Measurements from ENCODE around the gene DMBT1.

Gene DMBT1

DNA sequence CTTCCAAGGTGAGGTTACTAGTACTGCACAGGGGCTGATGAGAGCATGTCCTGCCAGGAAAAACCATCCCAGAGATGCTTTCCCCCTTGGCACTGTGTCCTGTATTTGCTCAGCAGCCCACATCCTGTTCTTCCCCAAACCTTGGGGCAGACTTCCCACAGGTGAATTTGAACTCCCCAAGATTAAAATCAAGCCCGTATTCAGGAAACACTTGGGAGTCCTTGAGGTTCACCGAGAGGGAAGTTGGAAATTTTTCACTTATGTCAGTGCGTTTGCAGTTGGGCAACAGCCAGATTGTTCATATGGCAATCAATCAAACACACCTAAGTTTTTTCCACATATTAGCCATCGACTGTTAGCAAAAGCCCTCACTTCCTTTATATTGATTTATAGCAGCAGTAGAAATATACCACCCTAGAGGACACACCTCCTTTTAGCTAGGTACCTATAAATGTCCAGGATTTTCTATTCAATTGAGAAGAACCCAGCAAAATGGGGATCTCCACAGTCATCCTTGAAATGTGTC lies at the start of gene DMBT1:
Gene DMBT1, plus strand, starts transcription at position 476 of the 526 bp plus-strand sequence. Its CDS starts 17 bp downstream, at position 493.
- no peak for DNase-seq

DNA sequence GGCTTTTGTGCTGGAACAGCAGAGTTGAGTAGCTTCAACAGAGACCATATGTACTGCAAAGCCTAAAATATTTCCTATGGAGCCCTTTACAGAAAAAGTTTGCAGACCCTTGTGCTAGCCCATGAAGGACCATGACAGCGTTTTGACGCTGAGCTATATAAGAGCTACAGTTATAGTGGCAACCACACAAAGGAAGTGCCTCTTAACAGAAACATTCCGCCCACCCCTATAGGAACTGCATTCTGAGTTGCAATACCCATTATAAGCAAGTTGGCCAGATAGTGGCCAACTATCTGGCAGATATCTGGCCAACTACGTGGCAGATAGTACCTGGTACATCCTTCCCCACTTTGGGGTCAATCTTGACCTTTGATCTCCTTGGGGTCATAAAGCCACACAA lies 47.5 kb upstream of the DMBT1 start:
- no peak for DNase-seq

- DNase-seq, result peak in 1 of 56 donors; percentile 14
Measured at GRCh38 chr10:122514045-122514840, 46.3 kb upstream of the DMBT1 start.

DNA sequence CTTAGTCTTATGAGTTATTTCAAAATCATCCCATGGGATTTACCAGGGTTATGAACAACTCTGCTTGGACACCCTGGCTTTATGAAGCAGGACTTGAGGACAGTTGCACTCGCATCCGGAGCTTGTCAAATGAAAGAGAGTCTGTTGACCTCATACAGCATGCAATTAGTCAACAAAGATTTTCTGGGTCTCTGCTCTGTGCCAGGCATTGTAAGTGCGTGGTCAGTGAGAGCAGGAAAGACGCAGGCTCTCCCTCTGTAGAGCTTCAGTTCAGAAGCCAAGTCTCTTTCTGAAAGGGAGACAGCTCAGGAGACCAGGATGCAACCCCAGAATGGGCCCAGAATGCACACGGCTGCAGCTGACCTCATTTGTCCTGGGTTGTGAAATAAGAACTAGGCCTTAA lies 45.5 kb upstream of the DMBT1 start:
- DNase-seq, result peak in 13 of 56 donors; percentile 16 to 51 (median 29)

GRCh38 chr10:122515588-122516231 lies 44.8 kb upstream of the DMBT1 start:
- DNase-seq, result no peak

- DNase-seq, result peak in 5 of 56 donors; percentile 14 to 35 (median 15)
Measured at GRCh38 chr10:122516734-122517133, 43.8 kb upstream of the DMBT1 start.

- no peak for DNase-seq
Measured at GRCh38 chr10:122519144-122519543, 41.4 kb upstream of the DMBT1 start.

GRCh38 chr10:122519873-122520272 lies 40.7 kb upstream of the DMBT1 start:
- no peak for DNase-seq

DNA sequence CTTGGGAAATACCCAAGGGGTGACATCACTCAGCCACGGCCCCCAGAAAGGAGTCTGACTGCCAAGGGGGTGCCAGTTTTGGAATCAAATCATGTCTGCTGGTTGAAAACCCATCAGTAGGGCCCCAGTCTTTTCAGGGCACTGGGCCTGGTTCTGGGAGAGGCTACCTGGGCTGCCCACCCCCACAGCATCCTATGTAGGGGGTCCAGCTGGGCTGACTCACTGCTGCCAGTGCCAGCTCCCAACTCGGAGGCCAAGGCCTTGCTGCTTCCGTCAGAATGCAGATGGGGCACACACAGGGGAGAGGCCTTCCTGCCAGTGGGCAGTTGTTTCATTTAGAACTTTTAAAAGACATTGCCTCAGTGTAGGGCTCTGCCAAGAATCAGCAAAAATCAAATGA lies 39.5 kb upstream of the DMBT1 start:
- DNase-seq, result peak in 11 of 56 donors; percentile 4 to 44 (median 34)

GRCh38 chr10:122524811-122525210 lies 35.7 kb upstream of the DMBT1 start:
- no peak for DNase-seq

DNA sequence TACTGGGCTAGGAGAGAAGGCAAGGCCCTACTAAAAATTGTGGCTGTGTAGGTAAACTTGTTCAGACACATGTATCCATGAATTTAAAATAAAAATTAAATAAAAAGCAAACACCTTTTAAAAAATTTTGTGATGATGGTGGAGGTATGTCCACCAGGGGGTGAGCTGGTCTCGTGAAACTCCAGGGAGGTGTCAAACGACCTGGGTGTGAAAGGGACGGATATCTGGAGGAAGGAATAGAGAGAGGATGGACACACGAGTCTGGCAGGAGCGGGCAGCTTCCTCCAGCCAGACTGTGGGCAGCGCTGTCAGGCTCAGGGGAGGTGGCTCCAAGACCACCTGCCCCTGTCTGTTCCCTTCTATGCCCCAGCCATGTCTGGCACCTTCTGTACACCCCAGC lies 34.8 kb upstream of the DMBT1 start:
- no peak for DNase-seq

- no peak for DNase-seq
Measured at GRCh38 chr10:122526892-122527291, 33.7 kb upstream of the DMBT1 start.

DNA sequence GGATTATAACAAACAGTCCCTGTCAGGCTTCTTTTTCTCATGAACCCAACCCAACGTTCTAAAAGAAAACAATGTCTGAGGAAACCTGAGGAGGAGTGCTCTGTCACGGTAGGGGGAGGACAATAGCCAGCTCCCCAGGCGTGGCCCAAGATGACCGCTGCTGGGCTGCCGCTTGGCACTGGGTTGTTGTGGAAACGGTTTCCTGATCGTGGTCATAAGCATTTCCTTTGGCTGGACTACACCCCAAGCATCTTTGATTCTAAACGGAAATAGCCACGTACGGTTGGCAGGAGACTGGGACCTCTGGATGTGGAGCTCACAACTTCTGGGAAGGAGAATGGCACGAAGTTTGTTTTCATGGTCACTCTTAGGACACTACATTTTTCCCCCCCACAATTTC lies 30.4 kb upstream of the DMBT1 start:
- no peak for DNase-seq

DNA sequence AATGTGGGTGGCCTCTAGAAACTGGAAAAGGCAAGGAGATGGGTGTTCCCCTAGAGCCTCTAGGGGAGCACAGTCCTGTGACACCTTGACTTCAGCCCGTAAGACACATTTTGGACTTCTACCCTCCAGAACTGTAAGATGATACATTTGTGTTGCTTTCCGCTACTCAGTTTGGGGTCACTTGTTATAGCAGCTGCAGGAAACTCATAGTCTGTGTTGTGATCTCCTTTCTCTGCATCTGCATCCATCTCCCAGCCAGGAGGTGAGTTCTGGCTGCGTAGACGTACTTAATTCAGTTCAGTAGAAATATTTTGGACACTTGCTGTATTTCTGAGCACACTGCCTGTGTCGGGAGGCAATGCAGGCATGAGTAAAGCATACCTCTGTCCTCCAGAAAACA lies 29.3 kb upstream of the DMBT1 start:
- DNase-seq, result no peak

GRCh38 chr10:122531939-122532338 lies 28.6 kb upstream of the DMBT1 start:
- DNase-seq, result no peak

- DNase-seq, result no peak
Measured at GRCh38 chr10:122532601-122533296, 27.8 kb upstream of the DMBT1 start.

DNA sequence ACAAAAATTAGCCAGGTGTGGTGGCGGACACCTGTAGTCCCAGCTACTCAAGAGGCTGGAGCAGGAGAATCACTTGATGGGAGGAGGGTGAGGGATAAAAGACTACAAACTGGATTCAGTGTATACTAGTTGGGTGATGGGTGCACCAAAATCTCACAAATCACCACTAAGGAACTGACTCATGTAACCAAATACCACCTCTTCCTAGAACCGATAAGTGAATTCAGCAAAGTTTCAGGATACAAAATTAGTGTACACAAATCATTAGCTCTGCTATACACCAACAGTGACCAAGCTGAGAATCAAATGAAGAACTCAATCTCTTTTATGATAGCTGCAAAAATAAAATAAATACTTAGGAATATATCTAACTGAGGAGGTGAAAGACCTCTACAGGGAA lies 23.0 kb upstream of the DMBT1 start:
- DNase-seq, result no peak

- DNase-seq, result no peak
Measured at GRCh38 chr10:122541541-122542002, 19.0 kb upstream of the DMBT1 start.

DNA sequence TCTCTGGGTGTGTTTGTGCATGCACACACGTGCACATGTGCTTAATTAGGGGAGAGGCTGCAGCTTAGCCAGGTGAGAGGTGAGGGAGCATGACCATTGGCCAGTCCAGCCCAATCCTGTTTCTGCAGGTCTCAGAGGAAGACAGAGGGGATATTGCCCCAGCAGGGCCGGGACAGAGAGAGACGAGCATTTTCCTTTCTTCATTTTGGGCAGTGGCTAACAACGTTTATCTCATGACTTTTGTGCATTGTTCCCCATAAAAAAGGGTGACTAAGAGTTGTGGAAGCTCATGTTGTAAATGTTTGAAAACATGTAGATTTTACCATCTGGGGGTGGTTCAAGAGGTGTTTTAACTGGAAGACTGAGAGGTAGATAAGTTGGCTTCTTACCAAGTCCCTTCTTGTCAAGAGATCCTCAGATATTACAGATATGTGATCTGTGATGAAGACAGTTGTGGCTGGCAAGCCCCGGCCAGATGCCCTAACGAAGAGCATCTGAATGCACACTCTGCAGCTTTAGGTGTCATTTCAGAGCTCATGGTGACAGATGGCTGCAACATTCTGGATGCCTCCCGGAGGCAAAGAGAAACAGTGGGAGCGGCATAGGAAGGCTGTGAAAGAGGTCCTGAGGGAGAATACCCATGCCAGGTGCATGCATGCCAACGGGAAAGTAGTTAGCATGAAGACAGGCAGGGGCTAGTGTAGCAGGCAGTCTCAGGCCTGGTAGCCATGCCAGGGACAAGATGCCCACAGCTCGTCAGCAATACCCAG lies 16.7 kb upstream of the DMBT1 start:
- DNase-seq, result no peak

GRCh38 chr10:122544493-122544892 lies 16.1 kb upstream of the DMBT1 start:
- DNase-seq, result no peak

DNA sequence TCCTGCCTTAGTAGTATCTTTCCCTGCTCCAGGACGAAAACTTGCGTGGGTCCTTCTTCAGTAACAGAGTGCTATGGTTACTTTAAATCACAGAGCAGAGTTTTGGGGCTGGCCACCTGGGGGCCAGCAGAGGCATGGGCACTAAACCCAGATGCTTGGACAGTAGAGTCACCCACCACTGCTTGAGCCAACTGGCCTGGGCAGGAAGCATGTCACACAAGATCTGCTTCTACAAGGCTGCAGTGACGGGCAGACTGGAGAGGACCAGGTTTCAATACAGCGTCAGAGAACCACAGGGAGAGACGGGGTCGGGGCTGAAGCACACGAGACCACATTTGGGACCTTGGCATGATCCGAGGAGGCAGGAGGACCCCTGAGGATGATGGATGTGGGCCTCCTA lies 14.3 kb upstream of the DMBT1 start:
- DNase-seq, result no peak
